Pulmonary artery endothelial cell (primary cell): ENCODE data around the gene DEGS2. TPM values are rescaled to one million over a fixed set of nuclear protein-coding genes. Genes with fewer than 3 reads are reported as not detected.

ENCODE experiments used
- DNase-seq: peaks from one replicate; pipeline ENCODE4 v3.0.0-alpha.2; 2011; ENCODE audit warnings: low read depth, low spot score
- total RNA-seq: library from RNA; depleted of rRNA; stranded (reverse); fragments of >200 nt; gene quantifications from 2 replicates; pipeline ENCODE4 v1.2.3, GENCODE V29; 2014

Gene DEGS2
- total RNA-seq, 1 donor from 2014 or later: 1.1 TPM

DNA sequence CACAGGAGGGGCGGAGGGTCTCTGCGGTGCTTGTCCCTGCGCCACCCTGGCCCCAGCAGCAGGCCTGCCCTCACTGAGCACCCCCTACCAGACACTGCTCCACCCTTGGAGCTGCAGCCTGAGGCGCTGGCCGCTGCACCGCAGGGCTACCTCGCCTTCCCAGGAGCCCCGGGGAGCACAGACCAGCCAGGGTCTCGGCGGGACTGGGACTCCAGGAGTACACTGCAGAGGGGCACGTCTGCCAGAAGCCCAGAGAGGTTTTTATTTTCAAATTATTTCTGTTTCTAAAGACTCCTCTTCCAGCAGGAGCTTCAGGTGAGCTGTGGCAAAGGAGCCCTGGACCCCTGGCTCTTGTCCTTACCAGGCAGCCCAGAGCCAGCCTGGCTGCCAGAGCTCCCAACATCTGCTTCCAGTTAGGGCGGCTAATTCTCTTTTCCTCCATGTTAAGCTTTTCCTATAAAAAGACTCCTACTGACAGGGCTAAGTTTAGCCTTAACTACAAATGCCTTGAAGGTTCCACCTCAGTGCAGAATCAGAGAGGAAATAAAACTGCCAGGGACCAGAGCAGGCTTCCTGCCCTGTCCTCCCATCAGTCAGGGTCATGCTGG is 26.4 kb downstream of the DEGS2 start:
- DNase-seq: no peak

DNA sequence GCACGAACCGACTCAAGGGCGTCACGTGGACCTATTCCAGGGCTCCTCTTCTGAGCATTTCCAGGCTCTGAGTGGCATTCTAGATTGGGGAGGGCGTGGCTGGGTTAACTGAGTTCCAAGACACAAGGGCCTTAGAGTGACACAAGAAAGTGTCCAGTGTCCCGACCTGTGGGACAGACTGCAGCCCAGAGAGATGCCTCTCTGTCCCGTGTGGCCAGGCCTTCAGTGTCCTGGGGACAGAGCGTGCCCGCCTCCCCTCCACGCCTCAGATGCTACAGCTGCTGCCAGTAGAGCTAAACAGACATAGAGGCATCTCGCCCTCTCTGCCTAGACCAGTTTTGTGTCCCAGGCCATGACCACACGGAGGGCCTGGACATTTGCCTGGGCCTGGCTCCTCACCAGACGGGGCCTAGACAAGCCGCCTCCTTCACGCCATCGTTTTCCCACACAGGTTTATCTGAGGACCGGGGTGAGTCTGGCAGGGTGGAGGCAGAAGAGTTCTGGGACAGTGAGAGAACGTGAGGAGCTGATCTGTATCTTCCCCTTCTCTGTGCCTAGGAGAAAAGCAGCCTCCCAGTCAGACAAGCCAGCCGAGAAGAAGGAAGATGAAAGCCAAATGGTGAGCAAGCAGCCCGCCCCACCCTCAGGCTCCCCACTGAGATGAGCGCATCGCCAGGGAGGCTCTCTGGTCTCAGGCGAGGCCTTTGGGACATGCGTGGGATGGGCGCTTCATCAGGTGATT is 27.1 kb downstream of the DEGS2 start:
- no peak for DNase-seq

DNA sequence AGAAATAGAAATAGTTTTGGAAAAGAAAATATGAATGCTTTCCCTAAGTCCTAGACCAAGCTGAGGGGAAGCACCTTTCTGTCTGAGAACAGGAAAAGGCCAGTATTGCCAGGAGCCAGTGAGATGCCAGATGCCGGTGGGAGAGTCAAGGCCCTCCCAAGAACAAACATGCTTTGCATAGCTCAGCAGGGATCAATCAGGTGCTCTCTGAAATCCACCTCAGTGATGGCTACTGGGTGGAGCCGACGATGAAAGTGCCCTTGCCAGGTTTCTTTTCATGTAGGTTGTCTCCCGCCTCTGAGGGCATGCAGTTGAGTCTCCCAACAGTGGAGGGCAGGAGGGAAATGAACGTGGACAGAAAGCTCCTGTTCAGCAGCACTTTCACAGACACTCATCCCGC is 28.3 kb downstream of the DEGS2 start:
- no peak for DNase-seq

DNA sequence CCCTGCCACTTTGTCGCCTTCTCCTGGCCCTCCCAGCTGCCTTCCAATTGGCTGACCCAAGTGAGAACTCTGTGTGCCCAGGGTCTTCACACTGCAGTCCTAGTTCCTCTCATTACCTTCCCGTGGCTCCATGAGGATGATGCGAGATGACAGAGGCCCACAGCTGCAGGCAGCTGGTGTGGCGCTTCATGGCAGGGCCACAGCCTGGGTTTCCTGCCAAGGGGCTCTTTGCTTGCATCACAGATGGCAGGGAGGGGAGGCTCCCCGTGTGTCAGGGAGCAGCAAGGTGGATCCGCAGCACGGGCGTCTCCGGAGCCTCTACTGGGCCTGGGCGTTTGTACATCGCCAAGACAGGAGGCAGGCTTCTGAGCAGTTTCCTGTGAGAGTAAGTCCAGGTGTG is 28.9 kb downstream of the DEGS2 start:
- DNase-seq: no peak

DNA sequence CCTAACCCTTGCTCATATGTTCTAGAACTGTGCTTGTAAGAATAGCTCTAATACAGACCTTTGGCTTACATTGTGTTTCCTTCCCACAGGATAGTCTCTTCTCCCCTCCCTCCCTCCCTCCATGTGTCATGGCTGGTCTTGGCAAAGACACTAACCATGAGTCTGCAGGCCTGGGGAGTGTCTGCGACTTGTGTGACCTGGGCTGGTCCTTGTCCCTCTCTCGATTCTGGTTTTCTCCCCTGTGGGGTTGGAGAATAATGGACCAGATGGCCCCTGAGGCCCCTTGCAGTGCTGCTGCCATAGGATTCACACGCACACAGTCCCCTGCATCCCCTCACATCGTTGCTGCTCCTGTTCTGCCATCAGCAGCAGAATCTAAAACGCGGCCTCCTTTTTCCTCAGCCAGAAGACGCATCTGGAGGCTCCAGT is 30.3 kb downstream of the DEGS2 start:
- no peak for DNase-seq

DNA sequence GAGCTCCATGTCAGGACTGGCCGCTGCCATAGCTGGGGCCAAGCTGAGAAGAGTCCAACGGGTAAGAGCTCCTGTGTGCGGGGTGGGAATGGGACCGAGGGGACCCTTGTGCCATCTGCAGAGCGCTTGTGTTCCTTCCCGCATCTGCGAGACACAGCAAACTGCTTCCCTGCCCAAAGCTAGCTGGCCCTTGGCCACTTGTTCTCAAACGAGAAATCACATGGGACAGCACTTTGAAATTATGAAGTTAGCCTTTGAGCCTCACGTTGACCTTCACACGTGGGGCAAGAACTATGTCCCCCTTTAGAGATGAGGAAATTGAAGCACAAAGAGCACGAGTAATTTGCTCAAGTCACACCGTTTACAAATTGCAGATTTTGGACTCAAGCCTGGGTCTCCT is 30.8 kb downstream of the DEGS2 start:
- DNase-seq: no peak

DNA sequence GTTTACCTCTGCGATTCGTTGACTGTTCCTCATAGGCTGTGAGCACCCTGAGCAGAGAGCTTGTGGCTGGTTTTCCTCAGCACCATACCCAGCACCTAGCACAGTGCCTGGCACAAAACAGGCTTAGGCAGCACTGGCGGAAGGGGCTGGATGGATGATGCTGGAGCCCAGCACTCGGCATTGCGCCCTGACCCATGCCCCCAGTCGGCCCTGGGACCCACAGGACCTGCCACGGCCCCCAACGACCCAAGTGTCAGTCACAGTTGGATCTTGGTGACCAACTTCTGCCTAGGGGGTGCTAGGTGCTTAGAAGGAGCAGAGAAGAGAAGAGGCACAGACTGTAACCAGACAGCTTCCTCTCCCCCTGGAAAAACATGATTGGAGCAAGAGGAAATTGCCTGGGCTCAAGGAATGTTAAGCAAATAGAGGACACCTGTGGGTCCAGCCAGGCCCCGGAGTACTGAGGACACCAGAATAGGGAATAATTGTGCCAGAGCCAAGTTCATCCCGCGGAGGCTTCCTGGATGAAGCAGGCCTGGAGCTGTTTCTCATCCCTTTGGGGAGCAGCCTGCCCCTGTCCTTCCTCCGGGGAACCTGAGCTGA is 31.5 kb downstream of the DEGS2 start:
- DNase-seq: no peak

DNA sequence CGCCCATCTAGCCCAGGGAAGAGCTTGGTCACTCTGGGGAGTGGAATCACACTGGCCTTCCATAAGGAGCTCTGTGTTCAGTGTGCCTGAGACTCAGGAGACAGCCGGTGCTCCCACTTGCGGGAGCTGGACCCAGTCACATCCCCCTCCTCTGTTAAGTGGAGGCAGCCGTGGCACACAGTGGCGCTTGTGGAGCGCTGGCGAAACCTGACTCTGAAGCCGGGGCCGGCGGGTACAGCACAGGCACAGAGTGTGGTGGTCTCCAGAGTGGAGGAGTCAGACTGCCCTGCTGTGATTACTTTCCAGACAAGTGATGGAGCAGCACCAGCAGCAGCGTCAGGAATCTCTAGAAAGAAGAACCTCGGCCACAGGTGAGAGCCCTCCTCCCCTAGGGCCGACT is 33.0 kb downstream of the DEGS2 start:
- no peak for DNase-seq

DNA sequence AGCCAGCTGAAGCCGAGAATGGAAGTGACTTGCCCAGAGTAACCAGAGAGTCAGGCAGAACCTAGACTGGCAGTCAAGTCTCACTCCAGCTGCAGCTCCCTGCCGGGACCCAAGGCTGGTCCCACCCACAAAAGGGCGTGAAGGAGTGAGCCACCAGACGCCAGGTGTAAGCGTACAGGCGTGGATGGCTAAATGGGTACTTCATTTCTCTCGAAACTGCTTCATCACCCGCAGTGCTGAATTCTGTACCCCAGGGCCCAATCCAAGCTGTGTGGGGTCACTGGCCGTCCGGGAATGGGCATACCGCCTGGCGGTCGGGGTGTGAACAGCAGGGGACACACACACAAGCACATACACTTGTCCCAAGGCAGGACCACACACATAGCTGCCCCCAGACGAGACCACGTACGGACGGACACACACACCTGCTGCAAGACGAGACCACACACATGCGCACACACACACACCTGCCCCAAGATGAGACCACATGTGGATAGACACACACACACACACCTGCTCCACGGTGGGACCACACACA is 34.8 kb downstream of the DEGS2 start:
- no peak for DNase-seq

DNA sequence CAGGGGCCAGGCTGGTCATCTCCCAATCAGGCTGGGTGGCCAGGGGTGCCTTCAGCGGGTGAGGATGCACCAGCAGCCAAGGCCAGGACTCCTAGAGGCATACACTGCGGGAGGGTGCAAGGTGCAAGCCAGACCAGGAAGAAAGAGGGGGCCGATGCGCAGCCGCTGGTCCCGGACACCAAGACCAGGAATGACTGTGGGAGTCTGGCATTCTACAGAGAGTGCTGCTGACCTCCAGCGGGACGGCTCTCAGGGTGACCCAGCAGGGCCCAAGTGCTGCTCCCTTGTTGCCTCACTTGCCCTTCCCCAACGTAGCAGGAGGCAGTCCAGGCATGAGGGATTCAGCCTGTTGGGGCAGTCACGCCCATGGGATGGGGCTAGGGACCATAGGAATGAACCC is 35.8 kb downstream of the DEGS2 start:
- no peak for DNase-seq

DNA sequence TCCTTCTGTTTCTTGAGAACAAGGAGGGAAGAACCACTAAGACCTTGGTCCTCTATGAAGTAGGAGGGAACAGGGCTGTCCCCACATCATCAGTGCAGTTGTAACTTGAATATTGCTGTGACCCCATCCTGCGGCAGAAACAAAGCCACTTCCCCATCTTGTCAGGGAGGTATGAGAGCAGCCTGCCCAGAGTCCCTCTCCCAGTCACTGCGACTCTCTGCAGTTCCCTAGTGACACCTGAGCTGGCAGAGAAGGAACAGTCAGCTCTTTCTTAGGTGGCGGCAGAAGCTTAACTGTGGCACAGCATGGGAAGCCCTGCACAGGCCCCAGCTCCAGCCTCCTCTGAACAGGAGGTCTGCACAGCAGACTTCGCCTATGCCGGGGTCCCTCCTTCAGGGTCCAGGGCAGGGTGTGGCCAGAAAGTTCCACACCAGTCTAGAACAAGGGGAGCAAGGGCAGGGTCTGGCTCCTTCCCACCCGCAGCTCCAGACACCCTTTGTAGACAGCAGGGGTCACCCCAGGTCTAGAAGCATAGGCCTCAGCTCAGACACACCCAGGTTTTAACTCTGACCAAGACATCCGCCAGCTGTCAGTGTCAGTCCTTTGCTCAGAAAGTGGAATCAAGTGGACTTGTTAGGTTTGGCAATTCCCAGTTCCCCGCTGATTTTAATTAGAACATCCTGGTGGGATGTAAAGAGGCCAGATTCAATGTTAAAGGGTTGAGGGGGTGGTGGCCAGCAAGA is 36.8 kb downstream of the DEGS2 start:
- no peak for DNase-seq

DNA sequence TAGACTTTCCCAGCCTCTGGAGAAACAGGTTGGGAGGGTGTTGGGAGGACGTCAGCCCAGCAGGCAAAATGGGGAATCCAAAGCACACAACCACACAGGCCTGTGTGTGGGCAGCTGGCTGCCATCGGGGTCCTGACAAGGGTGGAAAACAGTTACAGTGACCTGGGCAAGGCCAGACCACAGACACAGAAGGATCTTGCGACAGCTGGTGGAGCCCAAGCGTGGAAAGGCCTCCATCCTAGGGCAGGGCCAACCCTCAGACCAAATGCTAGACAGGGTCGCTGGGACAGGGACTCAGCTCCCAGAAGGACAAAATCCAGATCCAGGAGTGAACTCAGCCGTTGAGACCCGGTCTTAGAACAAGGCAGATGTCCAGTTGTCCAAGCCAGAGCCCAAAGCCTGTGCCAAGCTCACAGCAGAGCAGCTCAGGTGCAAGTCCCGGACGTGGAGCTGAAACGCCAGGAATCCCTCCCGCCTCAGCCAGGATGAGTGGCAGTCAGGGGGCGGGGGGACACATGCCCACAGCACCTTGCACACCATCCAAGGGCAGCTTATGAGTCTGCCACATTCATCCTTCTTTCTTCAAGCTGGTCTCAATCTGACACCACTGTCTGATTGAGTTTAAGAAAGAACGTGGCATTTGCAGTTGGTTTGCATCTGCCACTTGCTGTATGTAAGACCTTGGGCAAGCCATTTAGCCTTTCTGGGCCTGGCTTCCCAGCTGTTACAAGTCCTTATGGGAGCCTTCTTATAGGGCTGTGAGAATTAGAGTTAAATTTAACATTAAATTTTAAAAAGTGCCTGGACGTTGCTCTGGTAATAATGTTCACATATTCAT is 37.6 kb downstream of the DEGS2 start:
- no peak for DNase-seq

DNA sequence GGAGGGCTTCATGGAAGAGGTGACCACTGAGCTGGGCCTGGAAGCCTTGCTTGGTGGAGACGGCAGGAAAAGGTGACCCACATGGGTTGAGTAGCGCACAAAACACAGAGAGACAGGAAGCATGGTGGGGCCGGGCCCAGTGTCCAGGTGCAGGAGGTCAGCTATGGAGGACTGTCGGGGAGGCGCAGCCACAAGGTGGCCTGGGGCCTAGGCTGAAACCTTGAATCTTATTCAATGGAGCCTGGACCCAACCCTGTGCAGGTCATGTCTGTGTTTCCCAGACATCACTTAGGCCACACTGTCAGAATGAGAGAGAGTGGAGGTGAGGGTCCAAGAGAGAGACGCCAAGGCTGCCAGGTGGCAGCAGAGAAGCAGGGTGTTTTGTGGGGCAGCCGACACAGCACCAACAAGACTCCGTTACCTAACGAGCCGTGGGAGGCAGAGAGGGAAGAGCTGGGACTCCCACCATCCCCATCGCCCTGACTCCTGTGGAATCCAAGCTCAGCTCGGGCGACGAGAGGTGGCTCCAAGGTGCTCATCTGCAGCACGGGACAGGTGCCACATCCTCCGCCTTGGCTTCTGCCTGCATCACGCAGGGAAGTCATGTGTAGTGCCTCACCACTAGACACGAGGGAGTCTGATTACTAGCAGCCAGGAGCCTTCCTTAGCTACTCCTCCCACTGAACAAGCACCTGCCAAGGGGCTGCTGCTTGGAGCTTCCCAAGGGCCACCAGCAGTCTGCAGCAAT is 38.7 kb downstream of the DEGS2 start:
- DNase-seq: no peak

DNA sequence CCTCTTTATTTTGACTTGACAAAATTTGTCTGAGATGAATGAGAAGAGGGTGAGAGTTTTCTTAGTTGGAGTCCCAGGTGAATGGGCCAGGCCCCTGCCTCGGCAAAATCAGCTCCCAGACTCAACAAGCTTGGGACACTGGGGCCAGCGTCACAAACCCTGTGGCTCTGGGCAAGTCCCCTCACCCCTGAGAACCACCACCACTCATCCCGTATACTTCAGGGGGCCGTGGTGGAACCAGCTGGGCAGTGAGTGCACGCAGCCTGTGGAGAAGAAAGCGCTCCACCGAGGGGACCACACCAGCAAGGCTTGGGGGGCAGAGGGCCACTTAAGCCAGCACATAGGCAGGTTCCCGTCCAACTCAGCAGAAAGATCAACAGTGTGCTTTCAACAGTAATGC is 40.2 kb downstream of the DEGS2 start:
- DNase-seq: no peak

DNA sequence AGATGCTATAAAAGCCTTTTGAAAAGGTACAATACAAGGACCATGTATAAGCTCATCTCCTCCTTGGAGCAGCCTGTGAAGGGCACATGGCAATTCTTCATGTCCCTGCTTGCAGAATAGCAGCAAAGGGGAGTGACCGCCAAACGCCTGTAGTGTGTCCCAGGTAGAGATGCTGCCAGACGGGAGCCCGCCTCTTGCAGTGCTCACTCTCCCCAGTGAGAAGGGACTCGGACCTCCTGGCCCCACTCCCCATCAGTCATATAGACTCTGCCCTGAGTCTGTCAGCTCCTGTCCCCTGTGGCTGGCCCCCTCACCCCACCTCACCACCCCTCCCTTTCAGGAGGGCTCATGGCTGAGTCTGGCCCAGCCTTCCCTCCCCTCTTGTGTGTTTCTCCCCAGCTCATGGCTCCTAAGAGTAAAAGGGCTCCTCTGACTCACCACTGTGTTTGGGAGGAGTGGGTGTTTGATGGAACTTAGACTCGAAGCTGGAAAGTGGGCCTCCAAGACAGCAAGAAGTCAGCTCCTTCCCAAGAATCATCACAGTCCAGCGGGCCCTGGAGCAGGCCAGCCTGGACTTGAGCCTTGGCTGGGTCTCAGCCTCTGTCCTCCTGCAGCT is 40.9 kb downstream of the DEGS2 start:
- no peak for DNase-seq

DNA sequence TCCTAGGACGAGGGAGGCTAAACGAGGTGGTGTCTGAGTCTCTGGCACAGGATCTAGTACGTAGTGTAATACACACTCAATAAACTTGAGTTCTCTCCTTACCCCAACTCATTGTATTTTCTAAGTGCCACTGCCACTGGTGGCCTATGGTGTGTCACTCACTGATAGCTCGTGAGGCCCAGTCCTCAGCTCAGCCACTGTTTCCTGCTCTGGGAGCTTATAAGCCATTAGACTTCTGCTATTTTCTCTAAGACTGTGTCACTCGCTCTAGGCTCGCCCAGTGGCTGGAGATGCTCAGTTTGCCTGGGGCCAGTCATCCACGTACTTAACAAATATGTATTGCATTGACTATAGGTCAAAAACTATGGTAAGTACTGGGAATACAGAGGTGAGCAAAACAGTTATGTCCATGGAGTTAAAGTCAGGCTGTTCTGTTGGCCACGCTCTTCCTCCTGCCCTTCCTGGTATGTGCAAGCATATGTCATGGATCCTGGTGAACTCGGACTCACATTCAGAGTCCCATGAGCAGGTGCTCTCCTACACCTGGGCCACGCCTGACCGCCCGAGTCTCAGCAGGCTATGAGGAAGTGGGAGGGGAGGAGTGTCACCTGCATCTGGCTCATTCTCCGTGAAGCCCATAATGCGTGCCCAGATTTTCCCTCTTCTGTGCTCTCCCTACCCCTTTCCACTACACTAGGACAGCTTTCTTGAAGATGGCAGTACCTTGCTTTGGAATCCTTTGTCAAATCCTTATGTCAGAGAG is 41.6 kb downstream of the DEGS2 start:
- DNase-seq: no peak

DNA sequence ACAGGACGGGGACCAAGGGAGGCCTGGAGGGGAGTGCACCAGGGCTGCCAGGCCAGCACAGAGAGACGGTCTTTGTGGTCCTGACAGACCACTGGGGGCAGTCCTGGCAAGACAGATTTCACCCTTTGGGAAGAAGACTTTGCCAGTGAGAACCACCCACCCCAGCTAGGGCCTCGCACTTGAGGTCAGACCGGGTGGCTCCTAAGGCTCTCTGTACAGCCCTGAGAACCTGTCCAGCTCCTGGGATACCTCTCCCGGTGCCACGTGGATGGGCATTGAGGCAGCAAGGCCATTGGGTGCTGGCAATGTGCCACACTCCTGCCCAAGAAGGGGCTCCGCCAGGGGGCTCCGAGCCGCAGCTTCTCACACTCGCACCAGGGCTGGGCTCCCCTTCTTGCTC is 42.4 kb downstream of the DEGS2 start:
- DNase-seq: no peak

DNA sequence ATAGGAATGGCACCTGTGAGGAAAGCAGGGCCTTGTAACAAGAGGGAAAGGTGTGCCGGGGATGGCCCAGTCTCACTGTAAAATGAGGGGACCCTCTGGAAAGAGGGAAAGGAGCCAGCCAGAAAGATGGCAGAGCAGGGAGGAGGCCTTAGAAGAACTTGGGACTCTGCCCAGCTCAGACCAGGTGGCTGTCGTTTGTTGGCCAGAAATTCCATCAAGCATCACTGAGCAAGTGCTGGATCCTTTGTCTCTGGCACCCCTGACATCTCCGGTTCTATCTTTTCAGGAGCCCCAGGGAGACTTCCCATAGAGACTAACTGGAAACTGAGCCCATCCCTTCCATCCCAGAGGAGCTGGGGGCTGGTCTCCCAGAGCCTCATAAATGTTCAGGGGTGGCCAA is 43.3 kb downstream of the DEGS2 start:
- DNase-seq: no peak

DNA sequence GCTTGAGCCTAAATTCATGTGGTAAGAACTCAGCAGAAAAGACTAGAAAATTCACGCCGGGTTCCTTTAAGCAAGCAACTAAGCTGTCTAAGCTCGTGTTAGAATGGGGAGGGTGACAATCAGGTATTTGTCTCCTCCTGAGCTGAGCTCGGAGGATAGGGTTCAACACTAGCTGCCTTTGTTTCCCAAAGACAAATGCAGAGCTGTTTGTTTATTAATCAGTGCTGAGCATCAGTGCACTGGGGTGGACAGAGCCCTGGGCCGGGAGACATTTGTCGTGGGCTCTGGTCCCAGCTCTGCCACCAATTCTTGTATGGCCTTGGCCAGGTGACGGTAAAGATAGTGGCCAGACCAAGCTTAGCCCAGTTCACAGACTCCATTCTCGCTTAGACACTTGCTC is 43.7 kb downstream of the DEGS2 start:
- DNase-seq: no peak
